A673 (cell line): ENCODE data around the gene RPS27A. TPM values are rescaled to one million over a fixed set of nuclear protein-coding genes. Genes with fewer than 3 reads are reported as not detected.
A peak's percentile ranks its signal among the peaks of the same experiment; 100 is the strongest.
"Not testable (repeated sequence)": the region's sequence is repeated elsewhere in the genome, so short reads cannot be mapped to it uniquely, and the experiment has no call there.

Source experiments
- Bru-seq: library from RNA; stranded (reverse); fragments of 400-500 nt; gene quantifications from one replicate; lab custom pipeline; 2021; lab: Mats Ljungman, UMichigan
- BruChase-seq, 2 experiments: library from RNA; stranded (reverse); fragments of 400-500 nt; gene quantifications; one replicate each; lab custom pipeline; 2021; lab: Mats Ljungman, UMichigan
- BruUV-seq: library from RNA; stranded (reverse); fragments of 400-500 nt; replicated peaks from 2 replicates; lab custom pipeline; 2021; lab: Mats Ljungman, UMichigan
- CTCF ChIA-PET: fragments of 300-600 bp; sonication (Branson Sonifier 250); formaldehyde crosslinking; loops from one replicate; lab custom pipeline; 2022; ENCODE audit warnings: antibody characterized with exemption; lab: Charles Lee
- POLR2A ChIA-PET: fragments of 300-600 bp; sonication (Branson Sonifier 250); formaldehyde crosslinking; loops from one replicate; lab custom pipeline; 2022; ENCODE audit warnings: antibody characterized with exemption; ENCODE audit not compliant: low non-redundant PET; lab: Charles Lee
- DNase-seq: peaks from one replicate; pipeline ENCODE4 v3.0.0-alpha.2; 2015; ENCODE audit warnings: low spot score
- H3K27ac ChIP-seq: fragments of 200-600 bp; sonication (generic); 2 replicates; pipeline ENCODE4 v1.5.1; 2016; ENCODE audit warnings: mixed run types, low read depth, mild to moderate bottlenecking, mixed read lengths, antibody characterized with exemption, low read length; ENCODE audit not compliant: poor library complexity, severe bottlenecking
- H3K27me3 ChIP-seq: fragments of 200-600 bp; sonication (generic); replicated peaks from 2 replicates; pipeline ENCODE4 v1.6.1; 2017; ENCODE audit warnings: mixed run types, low read depth, mild to moderate bottlenecking, mixed read lengths, antibody characterized with exemption, low read length; ENCODE audit not compliant: insufficient read depth, poor library complexity
- H3K36me3 ChIP-seq: fragments of 200-600 bp; sonication (generic); 2 replicates; pipeline ENCODE4 v1.6.1; 2016; ENCODE audit warnings: mixed run types, mild to moderate bottlenecking, mixed read lengths, antibody characterized with exemption, low read length; ENCODE audit not compliant: insufficient read depth, poor library complexity, severe bottlenecking
- H3K4me1 ChIP-seq: fragments of 200-600 bp; sonication (generic); 2 replicates; pipeline ENCODE4 v1.6.1; 2017; ENCODE audit warnings: mixed run types, mild to moderate bottlenecking, mixed read lengths, antibody characterized with exemption, low read length; ENCODE audit not compliant: insufficient read depth, poor library complexity, severe bottlenecking
- H3K4me3 ChIP-seq: fragments of 200-600 bp; sonication (generic); 2 replicates; pipeline ENCODE4 v1.5.1; 2016; ENCODE audit warnings: low read depth, mixed run types, mild to moderate bottlenecking, mixed read lengths, low read length; ENCODE audit not compliant: poor library complexity, severe bottlenecking
- H3K9me3 ChIP-seq: fragments of 200-600 bp; sonication (generic); 2 replicates; pipeline ENCODE4 v1.6.1; 2016; ENCODE audit warnings: mixed run types, low read depth, mild to moderate bottlenecking, mixed read lengths, antibody characterized with exemption, low read length; ENCODE audit not compliant: poor library complexity, severe bottlenecking
- EZH2 ChIP-seq: fragments of 200-600 bp; sonication (generic); IDR thresholded peaks from 2 replicates; pipeline ENCODE4 v1.6.1; 2017; ENCODE audit warnings: borderline replicate concordance, low read depth, mild to moderate bottlenecking, mixed read lengths, antibody characterized with exemption, low read length; ENCODE audit not compliant: poor library complexity, severe bottlenecking
- intact Hi-C: fragments of 100-400 bp; cut with micrococcal nuclease; formaldehyde crosslinking; loops from one replicate; pipeline ENCODE4 v1.10.0; 2022; ENCODE audit not compliant: unreplicated experiment
- long read RNA-seq: library from polyadenylated mRNA; stranded (forward); transcript quantifications from one replicate; pipeline ENCODE4 v2.0.0, GENCODE V29; 2022
- total RNA-seq: library from RNA; stranded (reverse); gene quantifications from 2 replicates; pipeline ENCODE4 v1.2.3, GENCODE V29; 2021
- TF ChIP-seq, protein P1 (sequence below): fragments of 300-800, 200-600 bp; sonication (generic); conservative IDR thresholded peaks from 2 replicates; pipeline ENCODE4 v1.5.1; 2017; ENCODE audit warnings: low read depth, mild to moderate bottlenecking, antibody characterized with exemption, low read length, moderate library complexity, mixed read lengths

Gene RPS27A
- total RNA-seq (876 and 928 TPM in 2 replicates), Bru-seq, nascent RNA (percentile 99 among the genes with signal in this experiment), BruChase-seq, experiment 1, labeled RNA remaining after a 2-hour chase (percentile 95 among the genes with signal in this experiment), BruChase-seq, experiment 2, labeled RNA remaining after a 6-hour chase (percentile 98 among the genes with signal in this experiment)
- long read RNA-seq, transcript RPS27A-203 (5 exons, 796 nt) = minor isoform, 123 of 563 reads
- long read RNA-seq, transcript RPS27A-201 (6 exons, 1,071 nt) = major isoform, 417 of 563 reads
- long read RNA-seq, partial matches to known transcripts = 5 of 563 reads
- long read RNA-seq, other reads (novel, unspliced or antisense) = 16 of 563 reads

DNA sequence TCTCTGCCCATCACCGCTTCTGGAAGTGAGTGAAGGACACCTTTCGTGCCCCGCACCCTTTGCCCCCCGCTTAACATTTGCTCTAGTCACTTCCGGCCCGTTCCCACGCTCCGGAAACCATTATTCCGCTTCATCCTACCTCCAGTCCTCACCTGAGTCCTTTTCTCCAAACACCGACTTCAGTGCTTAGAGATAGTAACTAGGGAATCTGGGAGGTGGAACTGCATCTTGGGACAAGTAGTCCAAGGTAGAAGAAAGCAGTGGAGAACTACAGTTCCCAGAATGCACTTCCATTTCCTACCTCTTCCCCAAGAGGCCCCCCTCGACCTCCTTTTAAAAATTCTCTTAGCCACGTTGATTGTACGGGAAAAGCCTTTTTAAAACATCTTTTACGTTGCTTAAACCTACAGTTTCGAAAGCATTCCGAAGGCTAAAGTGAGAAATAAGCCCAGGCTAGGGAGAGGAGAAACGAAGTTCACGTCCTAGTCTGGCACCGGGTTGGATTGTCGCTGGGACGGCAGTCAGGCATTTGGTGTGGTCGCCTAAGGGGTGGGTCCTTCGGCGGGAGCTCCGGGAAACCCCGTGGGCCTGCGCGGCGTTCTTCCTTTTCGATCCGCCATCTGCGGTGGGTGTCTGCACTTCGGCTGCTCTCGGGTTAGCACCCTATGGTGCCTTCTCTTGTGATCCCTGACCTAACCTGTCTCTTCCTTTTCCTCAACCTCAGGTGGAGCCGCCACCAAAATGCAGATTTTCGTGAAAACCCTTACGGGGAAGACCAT, at the start of gene RPS27A, which contains the start of gene CLHC1:
Gene RPS27A, plus strand, starts transcription at position 605 of the 779 bp plus-strand sequence. Its CDS starts 137 bp downstream, at position 742.
Gene CLHC1, minus strand, starts transcription at position 210 of the 779 bp plus-strand sequence. CDS start 9,882 bp downstream, outside the sequence.
- H3K4me1 ChIP-seq = peaks cover 22% of the 10 kb centered on the region
- ChIA-PET POLR2A (interaction anchor here (0.6 to 0.9 kb wide), 2 partner anchors 31 to 182 kb away, joined by 3 to 4 read pairs; partner anchors contain the start of gene RTN4), CTCF (interaction anchor here (1.0 kb wide), 1 partner anchor 9 kb away, joined by 3 read pairs; no protein-coding TSS in a partner anchor)
- intact Hi-C loops = loop anchor here (1.0 to 2.0 kb wide), 3 partner anchors 182 to 385 kb away; partner anchors contain the start of genes CCDC88A, PPP4R3B and RTN4
- peak within 1 kb of the TSS; percentile 98 for H3K27ac ChIP-seq
- no TSS peak for BruUV-seq
- H3K9me3 ChIP-seq = no peaks in the 10 kb centered on the region
- H3K4me3 ChIP-seq = peak within 1 kb of the TSS; percentile 85
- peaks cover 39% of the 10 kb centered on the region for H3K36me3 ChIP-seq
- no peak for TF ChIP-seq EZH2
- TF ChIP-seq, protein P1, sequence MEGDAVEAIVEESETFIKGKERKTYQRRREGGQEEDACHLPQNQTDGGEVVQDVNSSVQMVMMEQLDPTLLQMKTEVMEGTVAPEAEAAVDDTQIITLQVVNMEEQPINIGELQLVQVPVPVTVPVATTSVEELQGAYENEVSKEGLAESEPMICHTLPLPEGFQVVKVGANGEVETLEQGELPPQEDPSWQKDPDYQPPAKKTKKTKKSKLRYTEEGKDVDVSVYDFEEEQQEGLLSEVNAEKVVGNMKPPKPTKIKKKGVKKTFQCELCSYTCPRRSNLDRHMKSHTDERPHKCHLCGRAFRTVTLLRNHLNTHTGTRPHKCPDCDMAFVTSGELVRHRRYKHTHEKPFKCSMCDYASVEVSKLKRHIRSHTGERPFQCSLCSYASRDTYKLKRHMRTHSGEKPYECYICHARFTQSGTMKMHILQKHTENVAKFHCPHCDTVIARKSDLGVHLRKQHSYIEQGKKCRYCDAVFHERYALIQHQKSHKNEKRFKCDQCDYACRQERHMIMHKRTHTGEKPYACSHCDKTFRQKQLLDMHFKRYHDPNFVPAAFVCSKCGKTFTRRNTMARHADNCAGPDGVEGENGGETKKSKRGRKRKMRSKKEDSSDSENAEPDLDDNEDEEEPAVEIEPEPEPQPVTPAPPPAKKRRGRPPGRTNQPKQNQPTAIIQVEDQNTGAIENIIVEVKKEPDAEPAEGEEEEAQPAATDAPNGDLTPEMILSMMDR = no peak
- H3K27me3 ChIP-seq = no peaks in the 10 kb centered on the region
- peak; percentile 97 for DNase-seq

DNA sequence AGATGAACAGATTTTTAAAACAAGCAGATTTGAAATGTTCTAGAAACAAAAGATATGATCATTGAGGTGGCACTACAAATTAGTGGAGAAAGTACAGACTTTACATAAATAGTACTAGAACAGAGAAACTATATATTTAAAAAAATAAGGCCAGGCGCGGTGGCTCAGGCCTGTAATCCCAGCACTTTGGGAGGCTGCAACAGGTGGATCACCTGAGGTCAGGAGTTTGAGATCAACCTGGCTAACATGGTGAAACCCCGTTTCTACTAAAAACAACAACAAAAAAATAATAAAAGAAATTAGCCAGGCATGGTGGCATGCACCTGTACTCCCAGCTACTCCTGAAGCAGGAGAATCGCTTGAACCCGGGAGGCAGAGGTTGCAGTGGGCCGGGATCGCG, 45.7 kb upstream of the RPS27A start:
- DNase-seq, CTCF ChIA-PET, intact Hi-C loops, H3K27me3 ChIP-seq, POLR2A ChIA-PET, H3K4me1 ChIP-seq, H3K4me3 ChIP-seq, BruUV-seq, H3K36me3 ChIP-seq, H3K27ac ChIP-seq, H3K9me3 ChIP-seq: not testable (repeated sequence)

DNA sequence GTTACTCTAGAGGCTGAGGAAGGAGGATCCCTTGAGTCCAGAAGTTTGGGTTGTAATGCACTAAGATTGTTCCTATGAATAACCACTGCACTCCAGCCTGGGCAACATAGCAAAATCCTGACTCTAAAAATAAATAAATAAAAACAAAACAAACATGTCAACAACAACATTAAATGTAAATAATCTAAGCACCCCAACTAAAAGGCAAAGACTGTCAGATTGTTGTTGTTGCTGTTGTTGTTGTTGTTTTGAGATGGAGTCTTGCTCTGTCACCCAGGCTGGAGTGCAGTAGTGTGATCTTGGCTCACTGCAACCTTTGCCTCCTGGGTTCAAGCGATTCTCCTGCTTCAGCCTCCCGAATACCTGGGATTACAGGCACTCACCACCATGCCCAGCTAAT, 40.6 kb upstream of the RPS27A start:
- H3K27ac ChIP-seq, H3K4me1 ChIP-seq, intact Hi-C loops, H3K4me3 ChIP-seq, CTCF ChIA-PET, DNase-seq, H3K27me3 ChIP-seq, POLR2A ChIA-PET, H3K9me3 ChIP-seq, H3K36me3 ChIP-seq, BruUV-seq: not testable (repeated sequence)

DNA sequence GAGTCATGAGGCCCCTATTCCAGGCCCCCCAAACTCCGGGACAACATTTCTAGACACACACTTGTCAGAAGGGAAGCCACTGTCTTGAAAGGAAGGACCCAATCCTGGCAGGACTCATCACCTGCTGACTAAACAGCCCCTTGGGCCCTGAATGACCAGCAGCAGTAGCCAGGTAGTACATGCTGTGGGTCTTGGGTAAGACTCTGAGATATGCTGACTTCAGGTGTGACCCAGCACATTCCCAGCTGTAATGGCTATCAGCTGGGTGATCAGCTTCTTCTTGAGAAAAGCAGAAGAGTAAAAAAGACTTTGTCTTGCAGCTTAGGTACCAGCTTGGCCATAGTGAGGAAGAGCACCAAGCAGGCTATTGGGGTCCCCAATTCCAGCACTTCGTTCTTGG, 36.0 kb upstream of the RPS27A start:
- H3K4me3 ChIP-seq = no peak overlapping the region
- intact Hi-C loops = no loop called here
- CTCF ChIA-PET = no interaction called here
- TF ChIP-seq, protein P1 = no peak
- no peak for TF ChIP-seq EZH2
- POLR2A ChIA-PET = no interaction called here
- no peak overlapping the region for H3K27ac ChIP-seq
- no peak for DNase-seq
- BruUV-seq = no TSS peak
- no peaks in the 10 kb centered on the region for H3K9me3 ChIP-seq
- no peaks in the 10 kb centered on the region for H3K4me1 ChIP-seq
- no peaks in the 10 kb centered on the region for H3K36me3 ChIP-seq
- no peaks in the 10 kb centered on the region for H3K27me3 ChIP-seq
